BLaER1 (cell line): ENCODE measurements around the gene MEIS1.

ENCODE experiments used
- H3K27ac ChIP-seq: shearing (Covaris generic); formaldehyde crosslinking; 2 replicates; pipeline ENCODE4 v1.8.1; 2022
- H3K27me3 ChIP-seq: shearing (Covaris generic); formaldehyde crosslinking; 2 replicates; pipeline ENCODE4 v1.8.1; 2022
- H3K36me3 ChIP-seq: shearing (Covaris generic); formaldehyde crosslinking; 2 replicates; pipeline ENCODE4 v1.8.1; 2022
- H3K4me1 ChIP-seq: shearing (Covaris generic); formaldehyde crosslinking; 2 replicates; pipeline ENCODE4 v1.8.1; 2022
- H3K4me2 ChIP-seq: shearing (Covaris generic); formaldehyde crosslinking; 2 replicates; pipeline ENCODE4 v1.8.1; 2022
- H3K4me3 ChIP-seq: shearing (Covaris generic); formaldehyde crosslinking; 2 replicates; pipeline ENCODE4 v1.8.1; 2022
- H3K9ac ChIP-seq: shearing (Covaris generic); formaldehyde crosslinking; 2 replicates; pipeline ENCODE4 v1.8.1; 2022
- H3K9me3 ChIP-seq: shearing (Covaris generic); formaldehyde crosslinking; 2 replicates; pipeline ENCODE4 v1.8.1; 2022
- H4K20me1 ChIP-seq: shearing (Covaris generic); formaldehyde crosslinking; 2 replicates; pipeline ENCODE4 v1.8.1; 2022
- Cebpa-rat ChIP-seq: shearing (Covaris generic); IDR thresholded peaks from 2 replicates; pipeline ENCODE4 v1.8.1; 2022

The MEIS1 gene

DNA sequence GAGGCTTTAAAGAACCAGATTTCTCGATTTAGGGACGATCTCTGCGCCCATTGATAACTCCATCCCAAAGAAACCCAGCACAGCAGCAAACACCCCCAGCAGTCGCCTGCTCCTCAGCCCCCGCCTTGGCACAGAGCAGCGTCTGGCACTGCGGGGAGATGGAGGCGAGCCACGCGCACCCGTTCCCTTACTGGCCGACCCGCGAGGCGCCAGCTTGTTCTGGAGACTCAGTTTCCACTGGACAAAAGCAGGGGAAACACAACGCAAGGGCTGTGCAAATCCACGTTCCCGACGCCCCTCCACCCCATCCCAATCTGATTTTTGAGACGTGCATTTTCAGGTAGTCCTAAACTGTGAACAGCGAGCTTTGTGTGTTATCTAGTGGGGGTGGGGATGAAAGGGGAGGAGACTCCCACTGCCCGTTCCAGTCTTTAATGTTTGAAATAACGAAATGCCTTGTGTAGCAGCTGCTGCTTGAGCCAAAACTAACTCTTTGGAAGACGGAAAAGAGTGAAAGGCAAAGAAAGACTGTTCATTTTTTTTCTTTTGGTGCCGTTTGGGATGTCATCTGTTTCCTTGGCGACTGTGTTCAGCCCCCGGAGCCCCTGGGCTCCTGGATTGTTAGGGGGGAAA, 143.2 kb downstream of the MEIS1 start:
- no peaks in the 10 kb centered on the region for H3K4me1 ChIP-seq
- no peak overlapping the region for H3K9ac ChIP-seq
- H3K4me3 ChIP-seq, result no peak overlapping the region
- peaks cover 51% of the 10 kb centered on the region for H3K9me3 ChIP-seq
- TF ChIP-seq Cebpa-rat, result no peak
- H3K36me3 ChIP-seq, result no peaks in the 10 kb centered on the region
- peaks cover 99% of the 10 kb centered on the region for H3K27me3 ChIP-seq
- H3K27ac ChIP-seq, result no peak overlapping the region
- peaks cover 70% of the 10 kb centered on the region for H4K20me1 ChIP-seq
- no peak overlapping the region for H3K4me2 ChIP-seq

DNA sequence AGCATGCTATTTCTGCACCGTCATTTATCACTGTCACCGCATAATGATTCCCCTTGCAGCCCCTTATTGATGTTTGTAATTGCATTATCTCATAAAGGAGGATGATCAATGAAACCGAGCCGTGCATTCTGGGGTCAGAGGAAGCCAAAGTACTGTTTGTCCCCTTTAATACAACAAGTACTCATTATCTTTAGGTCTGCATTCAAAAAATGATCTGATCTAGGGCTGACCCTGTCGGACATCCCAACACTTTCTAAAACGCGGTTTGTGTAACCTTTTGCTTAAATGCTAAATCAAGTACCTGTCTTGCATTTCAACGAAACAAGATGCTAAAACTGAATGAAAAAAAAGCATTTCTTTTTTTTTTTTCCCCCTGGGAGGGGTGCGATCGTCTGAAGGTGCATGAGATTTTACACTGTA, 143.8 kb downstream of the MEIS1 start:
- Histone ChIP-seq H3K9me3 (peaks cover 51% of the 10 kb centered on the region), H4K20me1 (peaks cover 69% of the 10 kb centered on the region), H3K9ac (no peak overlapping the region), H3K4me2 (no peak overlapping the region), H3K4me3 (no peak overlapping the region), H3K27ac (no peak overlapping the region), H3K4me1 (no peaks in the 10 kb centered on the region), H3K27me3 (peaks cover 99% of the 10 kb centered on the region), H3K36me3 (no peaks in the 10 kb centered on the region)
- no peak for TF ChIP-seq Cebpa-rat

DNA sequence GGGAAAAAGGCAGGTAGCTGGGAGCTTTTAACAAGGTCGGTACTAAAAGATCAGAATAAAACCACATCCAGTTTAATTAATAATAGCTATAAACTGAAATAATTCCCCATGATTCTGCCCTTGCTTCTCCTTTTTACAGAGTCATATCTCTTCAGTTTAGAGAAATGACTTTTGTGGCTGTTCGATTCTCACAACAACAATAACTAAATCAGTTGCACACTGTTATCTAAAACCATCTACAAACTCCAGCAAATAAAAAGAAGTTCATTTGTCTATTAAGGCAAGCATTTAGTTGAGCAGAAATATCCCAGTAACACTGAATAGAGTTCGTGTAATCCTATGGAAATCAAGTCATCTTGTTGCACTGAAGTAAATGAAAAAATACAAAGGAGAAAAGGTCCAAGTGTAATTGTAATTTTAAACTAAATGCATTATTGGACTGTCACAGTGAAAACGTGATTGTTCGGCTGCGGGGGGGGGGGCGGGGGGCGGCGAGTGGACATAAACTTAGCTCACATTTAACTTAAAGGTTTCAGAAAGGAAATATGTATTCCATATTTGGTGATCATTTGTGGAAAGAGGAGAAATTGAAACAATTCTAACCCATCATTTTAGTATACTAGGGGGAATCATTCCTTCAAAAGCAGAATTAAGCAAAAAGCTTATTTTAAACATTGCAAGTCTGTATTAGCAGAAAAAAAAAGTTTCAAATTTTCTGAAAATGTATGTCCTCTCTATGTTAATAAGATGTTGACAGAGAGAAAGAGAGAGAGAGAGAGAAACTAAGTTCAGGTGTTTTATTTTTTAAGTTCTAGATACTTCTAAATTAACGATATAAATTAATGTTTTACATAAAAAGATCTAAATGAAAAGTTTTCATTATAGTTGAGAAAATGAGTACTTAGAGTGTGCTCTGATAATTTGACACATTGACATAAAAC, 144.5 kb downstream of the MEIS1 start:
- Histone ChIP-seq H3K4me3 (no peak overlapping the region), H3K9ac (no peak overlapping the region), H3K4me2 (no peak overlapping the region), H3K4me1 (no peaks in the 10 kb centered on the region), H3K27ac (no peak overlapping the region), H3K27me3 (peaks cover 99% of the 10 kb centered on the region), H3K9me3 (peaks cover 51% of the 10 kb centered on the region), H4K20me1 (peaks cover 65% of the 10 kb centered on the region), H3K36me3 (no peaks in the 10 kb centered on the region)
- TF ChIP-seq Cebpa-rat, result no peak

DNA sequence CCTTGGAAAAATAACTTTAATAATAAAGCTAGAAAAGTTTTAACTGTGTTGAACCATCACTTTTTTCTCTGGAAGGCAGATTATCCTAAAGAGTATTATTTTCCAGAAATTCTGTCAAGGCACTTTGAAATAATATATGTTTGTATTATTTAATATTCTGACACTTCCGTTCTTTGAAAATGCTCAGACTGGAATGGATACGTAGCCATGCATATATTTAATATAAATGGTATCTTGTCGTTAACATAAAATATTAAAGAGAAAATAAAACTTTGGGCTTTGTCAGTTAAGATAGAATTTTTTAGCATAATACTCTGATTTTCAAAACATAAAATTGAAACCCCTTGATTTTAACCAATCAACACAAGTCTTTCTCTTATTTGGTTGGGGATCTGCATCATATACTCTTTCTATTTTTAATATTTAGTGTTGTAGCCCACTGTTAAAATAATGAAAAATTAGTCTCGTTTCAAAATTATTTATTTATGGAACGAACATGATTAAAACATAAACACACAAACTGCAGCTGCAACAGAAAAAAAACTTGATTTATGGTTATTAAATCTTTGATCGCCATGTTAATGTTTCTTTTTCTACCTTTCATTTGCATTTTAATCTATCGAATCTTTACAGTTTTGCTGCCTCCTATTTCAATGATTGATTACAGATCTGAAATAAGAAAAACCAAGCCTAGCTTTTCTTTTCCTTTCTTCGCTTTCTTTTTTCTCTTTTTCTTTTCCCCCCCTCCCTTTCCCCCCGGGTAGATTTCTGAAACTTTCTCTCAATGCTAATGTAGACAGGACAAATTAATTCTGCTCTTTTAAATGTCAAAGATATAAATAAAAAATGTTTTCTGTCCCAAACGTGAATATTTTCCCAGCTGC, 145.5 kb downstream of the MEIS1 start:
- Histone ChIP-seq H3K36me3 (no peaks in the 10 kb centered on the region), H3K9ac (no peak overlapping the region), H3K27me3 (peaks cover 93% of the 10 kb centered on the region)

DNA sequence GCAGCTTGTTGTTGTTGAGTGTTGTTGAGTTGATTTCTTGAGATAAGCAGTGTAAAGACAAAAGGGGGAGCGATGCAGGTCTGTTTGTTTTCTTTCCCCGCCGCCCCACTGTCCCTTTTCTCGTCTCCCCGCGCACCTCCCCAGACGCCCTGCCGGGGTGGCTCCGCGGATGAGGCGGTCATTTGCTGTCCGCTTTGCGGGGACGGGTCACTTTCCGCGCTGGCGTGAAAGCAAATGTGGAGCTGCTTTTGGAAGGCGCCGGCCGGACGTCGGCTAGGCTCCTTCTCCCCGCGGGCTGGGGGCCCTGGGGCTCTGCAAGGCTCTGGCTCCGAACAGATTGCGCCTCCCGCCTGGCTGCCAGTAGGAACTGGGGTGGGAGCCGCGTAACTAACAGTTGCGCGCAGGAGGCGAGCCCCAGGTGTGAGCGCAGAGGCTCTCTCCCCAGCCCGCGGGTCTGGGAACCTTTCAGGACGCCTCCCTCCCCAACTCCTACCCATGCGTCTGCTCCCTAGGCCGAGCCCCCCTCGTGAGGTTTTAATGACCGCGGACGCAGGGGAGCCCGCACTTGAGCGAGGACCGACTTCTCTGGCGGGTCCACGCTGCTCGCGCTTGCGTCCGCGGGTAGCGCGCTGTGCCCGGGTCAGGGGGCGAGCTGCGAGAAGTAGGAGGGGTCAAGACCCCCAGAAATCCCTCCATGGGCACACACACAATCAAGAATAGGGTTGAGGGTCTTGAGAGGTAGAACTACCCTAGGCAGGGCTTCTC, 146.6 kb downstream of the MEIS1 start:
- H4K20me1 ChIP-seq, result peaks cover 51% of the 10 kb centered on the region

More for the DNA sequence above, 145.5 kb downstream of the MEIS1 start:
- Histone ChIP-seq H3K4me1 (no peaks in the 10 kb centered on the region), H3K9me3 (peaks cover 51% of the 10 kb centered on the region), H4K20me1 (peaks cover 61% of the 10 kb centered on the region), H3K4me2 (no peak overlapping the region), H3K4me3 (no peak overlapping the region), H3K27ac (no peak overlapping the region)
- no peak for TF ChIP-seq Cebpa-rat

DNA sequence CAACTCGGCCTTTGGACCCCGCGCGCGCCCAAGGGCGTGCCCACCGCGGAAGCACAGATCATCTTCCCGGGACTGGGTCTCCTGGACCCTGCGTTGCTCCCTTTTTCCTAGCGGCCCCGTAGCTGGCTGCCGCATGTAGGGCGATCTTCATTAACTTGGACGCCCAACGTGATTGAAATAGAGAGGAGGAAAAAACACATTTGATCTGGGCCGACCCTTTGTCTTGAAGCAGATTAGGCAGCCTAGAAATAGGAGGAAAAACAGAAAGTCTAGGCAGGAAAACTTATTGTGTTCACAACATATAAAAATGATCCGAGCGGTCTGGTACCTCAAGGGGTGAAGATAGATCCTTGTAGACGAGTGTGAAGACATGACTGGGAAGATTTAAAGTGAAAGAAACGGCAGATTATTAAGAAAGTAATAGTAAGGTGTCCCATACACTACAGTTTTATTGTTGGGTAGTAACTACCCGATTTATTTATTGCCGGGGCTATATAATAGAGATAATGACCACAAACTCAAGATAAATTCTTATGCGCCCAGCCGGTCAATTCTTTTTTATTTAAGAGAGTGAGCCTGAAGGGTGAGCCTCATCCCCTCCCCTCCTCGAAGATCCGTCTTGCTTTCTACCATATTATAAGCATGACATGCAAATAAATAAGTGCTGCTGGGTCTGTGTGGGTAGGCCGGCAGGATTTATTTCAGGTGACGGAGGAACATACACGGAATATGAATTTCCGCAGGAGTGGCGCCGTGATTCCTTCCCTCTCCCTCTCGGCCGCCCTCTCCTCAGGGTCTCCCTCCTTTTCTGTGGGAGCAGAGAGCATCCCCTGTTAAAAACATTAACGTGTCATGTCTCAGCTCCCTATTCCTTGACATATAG, 147.4 kb downstream of the MEIS1 start:
- H3K9ac ChIP-seq, result no peak overlapping the region
- no peak overlapping the region for H3K27ac ChIP-seq
- peaks cover 31% of the 10 kb centered on the region for H3K9me3 ChIP-seq
- peaks cover 78% of the 10 kb centered on the region for H3K27me3 ChIP-seq
- H3K4me2 ChIP-seq, result no peak overlapping the region
- H3K4me1 ChIP-seq, result no peaks in the 10 kb centered on the region
- H4K20me1 ChIP-seq, result peaks cover 43% of the 10 kb centered on the region
- H3K4me3 ChIP-seq, result peak overlapping the region; percentile 26; the same call in 1 of the 2 replicates
- H3K36me3 ChIP-seq, result no peaks in the 10 kb centered on the region
- TF ChIP-seq Cebpa-rat, result no peak

More for the DNA sequence above, 146.6 kb downstream of the MEIS1 start:
- Histone ChIP-seq H3K27ac (no peak overlapping the region), H3K9me3 (peaks cover 40% of the 10 kb centered on the region), H3K4me2 (no peak overlapping the region), H3K4me1 (no peaks in the 10 kb centered on the region), H3K9ac (no peak overlapping the region), H3K27me3 (peaks cover 87% of the 10 kb centered on the region), H3K36me3 (no peaks in the 10 kb centered on the region), H3K4me3 (peak overlapping the region; percentile 26; the same call in 1 of the 2 replicates)
- TF ChIP-seq Cebpa-rat, result no peak

DNA sequence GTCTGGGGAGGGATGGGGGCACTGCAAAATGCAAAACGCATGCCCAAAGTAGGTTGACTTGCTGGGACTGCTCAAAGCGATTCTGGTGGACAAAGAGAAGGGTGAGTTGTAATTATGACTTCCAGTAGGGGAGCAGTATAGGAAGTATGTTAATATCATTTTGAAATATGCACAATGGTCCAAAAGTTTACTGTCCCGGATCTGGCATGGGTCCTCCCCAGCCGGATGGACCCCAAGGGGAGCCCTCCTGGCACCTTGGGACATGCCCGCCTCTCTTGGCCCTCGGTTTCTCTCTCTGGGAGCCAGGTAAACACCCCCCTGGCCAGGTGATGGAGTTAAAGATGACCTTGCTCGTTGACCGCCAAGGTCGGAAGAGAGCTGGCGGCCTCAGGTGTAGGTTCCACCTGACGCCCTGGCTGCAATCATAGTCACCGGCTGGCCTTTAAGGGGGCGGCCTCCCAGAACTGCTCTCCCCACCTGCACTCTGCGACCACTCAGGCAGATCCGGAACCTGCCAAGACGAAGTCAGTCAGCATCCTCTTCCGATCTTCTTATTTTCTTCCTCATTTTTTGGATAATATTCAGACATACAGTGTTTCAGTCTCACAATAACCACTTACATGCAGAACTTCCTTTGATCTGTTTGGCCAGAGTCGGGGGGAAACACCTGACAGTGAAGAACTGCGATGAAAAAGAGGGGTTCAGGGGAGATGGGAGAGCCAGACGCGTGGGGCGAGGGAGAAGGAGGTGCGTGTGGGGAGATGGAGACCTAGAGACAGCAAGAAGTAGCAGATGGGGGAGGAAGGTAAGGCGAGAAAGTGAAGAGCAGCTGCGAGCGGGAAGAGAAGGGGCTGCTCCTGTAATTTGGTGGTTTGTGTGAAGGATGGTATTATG, 148.3 kb downstream of the MEIS1 start:
- no peak overlapping the region for H3K27ac ChIP-seq
- H3K4me1 ChIP-seq, result no peaks in the 10 kb centered on the region
- H3K4me3 ChIP-seq, result no peak overlapping the region
- no peak overlapping the region for H3K9ac ChIP-seq
- H4K20me1 ChIP-seq, result peaks cover 34% of the 10 kb centered on the region
- no peaks in the 10 kb centered on the region for H3K36me3 ChIP-seq
- TF ChIP-seq Cebpa-rat, result no peak
- peaks cover 70% of the 10 kb centered on the region for H3K27me3 ChIP-seq
- H3K4me2 ChIP-seq, result no peak overlapping the region
- H3K9me3 ChIP-seq, result peaks cover 23% of the 10 kb centered on the region
